Non-pigmented ciliary epithelial cell (primary cell): Measurements from ENCODE around the gene CELF2.
A peak's percentile ranks its signal among the peaks of the same experiment; 100 is the strongest.

Experiments
- DNase-seq: peaks from one replicate; pipeline ENCODE4 v3.0.0-alpha.2; 2010; ENCODE audit warnings: low read depth

Gene CELF2

DNA sequence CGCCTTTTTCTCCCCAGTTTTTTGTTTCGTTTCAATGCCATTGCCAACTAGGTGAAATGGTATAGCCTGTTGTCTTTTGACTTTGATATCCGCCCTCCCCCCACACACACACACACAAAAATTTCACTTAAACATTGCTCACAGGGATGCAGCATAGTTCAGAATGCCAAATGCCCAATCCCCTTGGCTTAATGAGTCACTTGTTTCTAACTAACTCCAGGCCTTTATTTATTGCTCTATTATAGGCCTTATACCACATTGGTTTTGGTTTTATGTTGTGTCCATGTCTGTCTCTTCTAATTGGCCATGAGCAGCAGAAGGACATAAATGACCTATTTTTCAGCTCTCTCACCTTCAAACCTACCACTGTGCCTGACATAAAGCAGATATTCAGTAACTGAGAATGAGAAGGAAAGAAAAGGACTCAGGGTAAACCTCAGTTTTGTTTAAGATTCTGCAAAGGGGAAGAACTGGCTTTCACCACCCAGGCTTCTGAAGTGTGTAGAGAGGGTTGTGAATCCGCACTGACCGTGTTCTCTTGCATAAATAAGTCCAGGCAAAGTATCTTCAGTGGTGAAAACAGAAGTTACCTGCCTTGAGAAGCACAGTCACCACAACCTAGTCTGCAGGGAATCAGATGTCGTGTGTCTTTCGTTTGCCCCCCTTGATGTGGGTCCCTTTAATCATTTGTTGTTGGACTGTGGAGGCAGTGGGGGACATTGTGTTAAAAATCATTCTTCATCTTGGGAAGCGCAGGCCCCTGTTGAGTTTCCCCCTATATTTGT lies 139.8 kb downstream of the CELF2 start:
- DNase-seq: no peak

GRCh38 chr10:11158080-11158479 lies 140.4 kb downstream of the CELF2 start:
- no peak for DNase-seq

DNA sequence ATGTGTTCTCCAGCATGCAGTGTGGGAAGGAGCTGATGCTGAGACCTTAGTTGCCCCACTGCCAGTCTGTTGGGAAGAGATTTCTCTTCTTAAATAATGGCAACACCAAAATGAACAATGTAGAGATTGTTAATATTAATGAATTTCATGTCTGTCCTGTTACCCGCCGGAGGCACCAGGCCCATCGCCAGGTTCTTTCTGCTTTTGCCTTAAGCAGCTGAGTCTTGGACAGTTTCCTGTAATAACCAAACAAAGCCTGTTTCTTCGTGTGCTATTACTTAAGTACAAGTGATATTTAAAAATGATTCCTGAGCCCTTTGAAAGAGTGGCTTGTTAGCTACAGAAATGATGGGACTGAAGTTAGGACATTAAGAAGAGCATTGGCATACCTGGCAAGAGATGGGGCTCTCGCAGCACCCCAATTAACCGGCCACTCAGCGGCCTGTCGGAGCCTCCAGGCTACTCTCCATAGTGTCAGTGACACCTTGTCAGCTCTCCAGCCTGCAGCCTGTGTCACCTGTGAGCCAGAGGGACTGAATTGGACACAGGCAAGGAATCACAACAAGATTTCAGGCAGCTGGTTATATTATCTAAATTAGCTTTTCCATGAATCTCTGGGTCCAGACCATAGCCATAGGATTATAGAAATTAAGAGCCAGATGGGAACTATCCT lies 142.0 kb downstream of the CELF2 start:
- DNase-seq: no peak

GRCh38 chr10:11161096-11161495 lies 143.4 kb downstream of the CELF2 start:
- DNase-seq: no peak

- no peak for DNase-seq
Observed at GRCh38 chr10:11161910-11162309, 144.2 kb downstream of the CELF2 start.

- DNase-seq: no peak
Observed at GRCh38 chr10:11162828-11163599, 145.3 kb downstream of the CELF2 start.

- DNase-seq: no peak
Observed at GRCh38 chr10:11163780-11164550, 146.3 kb downstream of the CELF2 start.

GRCh38 chr10:11164551-11164802 lies 146.8 kb downstream of the CELF2 start:
- DNase-seq: no peak

- DNase-seq: peak; percentile 60
Observed at GRCh38 chr10:11164803-11165590, 147.3 kb downstream of the CELF2 start.

- no peak for DNase-seq
Observed at GRCh38 chr10:11165591-11166543, 148.2 kb downstream of the CELF2 start.

DNA sequence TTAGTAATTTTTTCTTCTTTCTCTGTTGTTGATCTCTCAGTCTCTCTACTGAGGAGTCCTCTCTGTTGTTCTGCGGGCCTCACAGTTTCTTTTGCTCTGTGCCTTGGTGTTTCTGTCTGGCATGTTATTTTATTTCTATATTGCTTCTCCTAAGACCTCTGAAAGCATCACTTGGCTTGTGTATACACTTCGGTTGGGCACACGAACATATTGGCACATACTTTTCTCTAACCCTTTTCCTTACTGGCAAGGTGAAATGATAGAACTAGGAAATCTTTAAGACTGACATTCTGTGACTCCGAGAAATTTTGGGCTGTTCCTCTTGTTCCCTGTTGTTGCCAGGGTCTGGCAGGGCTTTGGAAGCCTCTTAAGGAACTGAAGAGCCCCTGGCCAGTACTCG lies 148.9 kb downstream of the CELF2 start:
- DNase-seq: no peak

DNA sequence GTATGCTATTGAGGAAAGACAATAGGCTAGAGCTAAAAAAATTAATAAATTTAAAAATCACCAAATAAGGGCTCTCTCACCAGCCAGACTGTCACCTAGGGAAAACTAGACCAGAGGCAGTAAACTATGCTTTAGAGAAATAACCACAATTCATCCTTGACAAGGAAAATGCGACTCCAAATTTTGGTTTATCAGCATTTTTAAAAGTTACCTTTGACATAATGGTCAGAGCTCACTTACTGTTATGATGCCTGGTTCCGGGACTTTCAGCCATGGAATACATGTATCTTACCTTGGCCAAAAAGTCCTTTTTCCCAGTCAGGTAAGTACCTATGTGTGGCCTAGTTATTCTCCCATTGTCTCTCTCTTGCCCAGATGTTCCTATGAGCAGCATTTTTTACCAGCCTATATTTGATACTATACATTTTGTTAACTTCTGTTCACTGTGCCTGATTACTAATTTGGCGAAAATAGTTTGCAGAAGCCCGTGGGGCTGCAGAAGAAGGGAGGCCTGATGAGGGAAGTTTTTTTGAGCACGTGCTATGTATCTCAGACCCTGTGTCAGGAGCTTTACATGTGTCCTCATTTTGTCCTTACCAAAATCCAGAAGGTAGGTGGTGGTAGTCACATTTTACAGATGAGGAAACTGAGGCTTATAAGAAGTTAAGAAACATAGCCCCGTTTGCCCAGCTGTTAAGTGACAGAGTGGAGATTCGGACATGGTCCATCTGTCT lies 149.7 kb downstream of the CELF2 start:
- DNase-seq: no peak

DNA sequence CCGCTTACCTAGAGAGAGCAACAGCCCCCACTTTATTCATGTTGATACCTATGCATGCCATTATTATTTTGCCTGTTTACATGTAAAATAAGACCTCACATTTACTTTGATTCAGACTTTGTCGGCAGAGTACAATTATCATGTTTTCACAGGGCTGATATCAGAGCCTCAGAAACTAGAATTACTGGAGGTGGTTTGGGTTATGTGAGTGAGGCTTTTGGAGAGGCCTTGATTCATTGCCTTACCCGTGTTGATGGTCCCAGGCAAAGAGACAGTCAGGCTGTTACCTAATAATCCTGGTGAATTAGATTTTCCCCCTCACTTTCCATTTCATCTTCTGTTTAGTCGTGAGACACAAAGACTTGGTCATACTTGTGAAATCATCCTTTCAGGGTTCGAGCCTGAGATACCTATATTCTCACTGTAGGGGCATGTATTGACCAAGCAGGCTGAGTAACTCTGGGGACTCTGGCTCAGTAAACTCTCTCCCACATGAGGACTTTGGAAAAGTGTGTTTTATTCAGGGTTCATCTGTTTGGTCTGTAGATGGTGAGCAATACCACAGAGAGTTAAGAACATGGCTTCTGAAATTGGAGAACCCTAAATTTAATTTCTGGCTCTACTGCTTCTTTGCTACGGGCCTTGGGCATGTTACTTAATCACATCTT lies 150.9 kb downstream of the CELF2 start:
- no peak for DNase-seq

GRCh38 chr10:11169976-11170375 lies 152.3 kb downstream of the CELF2 start:
- no peak for DNase-seq

GRCh38 chr10:11170574-11170973 lies 152.9 kb downstream of the CELF2 start:
- DNase-seq: no peak

GRCh38 chr10:11170993-11171851 lies 153.6 kb downstream of the CELF2 start:
- no peak for DNase-seq

GRCh38 chr10:11173042-11173441 lies 155.4 kb downstream of the CELF2 start:
- DNase-seq: no peak

DNA sequence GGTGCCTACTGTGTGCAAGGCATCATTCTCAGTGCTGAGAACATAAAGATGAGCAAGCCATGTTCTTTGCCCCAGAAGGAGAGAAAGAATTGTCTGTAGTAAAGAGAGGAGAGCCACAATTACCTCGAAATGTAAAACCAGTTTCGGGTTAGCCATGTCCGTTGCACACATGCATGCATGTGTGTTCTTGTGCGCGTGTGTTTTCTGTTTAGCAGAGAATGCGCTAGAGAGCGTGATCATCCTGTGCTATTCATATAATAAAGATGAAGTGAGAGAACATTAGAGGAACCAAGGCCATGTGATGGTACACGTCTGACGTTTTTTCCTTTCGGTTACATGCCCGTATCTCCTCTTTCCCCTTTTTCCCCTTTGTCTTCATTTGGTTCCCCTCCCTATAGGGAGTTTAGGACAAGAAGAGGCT lies 158.2 kb downstream of the CELF2 start:
- no peak for DNase-seq
